MV-4-11 (cell line): ENCODE data around the gene PSMD8.
"Not testable (repeated sequence)": the region's sequence is repeated elsewhere in the genome, so short reads cannot be mapped to it uniquely, and the experiment has no call there.

Experiments
- DNase-seq: peaks from one replicate; lab custom pipeline; 2025; lab: John Stamatoyannopoulos, UW

Gene PSMD8

GRCh38 chr19:38411041-38411712 lies 36.8 kb downstream of the PSMD8 start:
- DNase-seq: no peak

DNA sequence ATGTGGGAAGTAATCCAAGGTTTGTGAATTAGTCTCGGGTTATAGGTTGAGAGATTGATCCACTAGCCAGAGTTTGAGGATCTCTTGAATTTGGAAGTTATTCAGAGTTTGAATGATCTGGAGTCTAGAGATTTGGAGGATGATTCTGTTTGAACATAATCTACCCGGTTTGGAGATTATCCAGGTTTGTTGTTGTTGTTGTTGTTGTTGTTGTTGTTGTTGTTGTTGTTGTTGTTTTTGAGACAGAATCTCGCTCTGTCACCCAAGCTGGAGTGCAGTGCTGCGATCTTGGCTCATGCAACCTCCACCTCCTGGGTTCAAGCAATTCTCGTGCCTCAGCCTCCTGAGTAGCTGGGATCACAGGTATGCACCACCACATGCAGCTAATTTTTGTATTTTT lies 37.5 kb downstream of the PSMD8 start:
- not testable (repeated sequence) for DNase-seq

DNA sequence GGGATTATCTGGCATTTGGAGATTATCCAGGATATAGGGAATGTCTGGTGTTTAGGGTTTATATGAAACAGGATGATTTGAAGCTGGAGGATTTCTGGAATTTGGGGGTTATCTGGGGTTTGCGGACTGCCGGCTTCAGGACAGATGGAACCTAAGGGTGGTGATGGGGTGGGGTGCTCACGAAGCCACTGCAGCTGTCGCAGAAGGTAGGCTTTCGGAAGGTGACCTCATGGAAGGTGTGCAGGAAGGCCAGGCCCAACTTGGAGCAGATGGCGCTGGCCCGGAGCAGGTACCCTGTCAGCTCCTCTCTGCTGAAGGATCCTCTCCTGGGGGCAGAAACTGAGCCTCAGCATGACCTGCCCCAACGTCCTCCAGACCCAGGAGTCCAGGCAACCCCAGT lies 38.1 kb downstream of the PSMD8 start:
- no peak for DNase-seq

DNA sequence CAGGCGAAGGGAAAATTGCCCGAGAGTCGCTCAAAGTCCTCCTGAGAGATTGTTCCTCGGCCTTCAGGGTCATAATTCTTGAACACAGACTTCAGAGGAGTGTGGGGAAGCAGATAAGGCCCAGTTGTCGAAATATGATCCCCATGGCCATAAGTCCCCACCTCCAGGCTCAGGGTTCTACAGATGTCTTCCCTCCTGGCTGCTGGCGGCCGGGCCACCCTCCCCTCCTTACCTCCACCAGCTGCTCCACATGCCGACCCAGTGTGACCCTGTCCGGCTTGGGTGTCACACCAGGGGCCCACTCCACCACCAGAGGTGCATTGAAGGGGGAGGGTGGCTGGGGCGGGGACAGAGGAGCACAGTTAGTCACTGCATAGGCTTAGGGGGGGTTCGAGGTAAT lies 38.6 kb downstream of the PSMD8 start:
- no peak for DNase-seq

GRCh38 chr19:38413416-38413815 lies 39.0 kb downstream of the PSMD8 start:
- DNase-seq: no peak

- no peak for DNase-seq
Observed at GRCh38 chr19:38417146-38417543, 42.8 kb downstream of the PSMD8 start.

DNA sequence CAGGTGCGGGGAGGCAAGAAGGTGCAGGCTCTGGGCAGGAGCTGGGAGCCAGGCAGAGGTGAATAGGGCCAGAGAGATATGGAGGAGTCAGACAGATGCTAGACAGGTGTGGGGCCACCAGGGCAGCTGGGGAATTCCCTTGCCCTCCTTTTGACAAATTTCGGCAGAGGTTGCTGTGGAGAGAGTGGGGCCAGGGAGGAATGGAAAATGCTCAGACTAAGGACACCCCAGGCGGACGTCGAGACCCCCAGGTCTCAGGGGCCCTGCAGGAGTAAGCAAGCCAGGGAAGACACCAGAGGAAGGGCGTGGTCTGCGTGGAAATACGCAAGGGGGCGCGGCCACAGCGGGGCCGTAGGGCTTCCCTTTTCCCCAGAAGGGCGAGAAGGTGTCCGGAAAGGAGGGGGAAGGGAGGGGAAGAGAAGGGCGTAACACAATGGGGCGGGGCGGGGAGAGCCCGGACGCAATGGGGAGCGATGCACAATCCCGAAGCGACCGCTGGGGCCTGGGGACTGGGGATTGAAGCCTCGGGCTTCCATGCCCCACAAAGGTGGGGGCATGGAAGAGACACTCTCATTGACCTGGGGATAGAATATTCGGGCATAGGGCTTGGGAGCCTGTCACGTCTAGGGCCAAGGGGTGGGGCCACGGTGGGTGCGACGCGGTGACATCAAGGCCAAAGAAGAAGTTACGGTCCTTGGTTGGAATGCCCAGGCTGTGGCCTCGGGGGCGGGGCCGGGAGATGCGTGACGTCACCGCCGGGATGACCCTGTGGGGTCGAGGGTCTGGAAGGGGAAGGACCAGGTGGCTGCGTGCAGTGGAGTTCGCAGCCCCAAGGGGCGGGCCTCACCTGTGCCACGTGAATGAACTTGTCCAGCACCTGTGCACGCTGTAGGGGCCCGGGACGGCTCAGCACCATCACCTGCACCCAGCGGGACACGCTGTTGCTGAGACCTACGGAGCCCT lies 43.5 kb downstream of the PSMD8 start:
- DNase-seq: peak; percentile 87

- no peak for DNase-seq
Observed at GRCh38 chr19:38420935-38421334, 46.6 kb downstream of the PSMD8 start.

DNA sequence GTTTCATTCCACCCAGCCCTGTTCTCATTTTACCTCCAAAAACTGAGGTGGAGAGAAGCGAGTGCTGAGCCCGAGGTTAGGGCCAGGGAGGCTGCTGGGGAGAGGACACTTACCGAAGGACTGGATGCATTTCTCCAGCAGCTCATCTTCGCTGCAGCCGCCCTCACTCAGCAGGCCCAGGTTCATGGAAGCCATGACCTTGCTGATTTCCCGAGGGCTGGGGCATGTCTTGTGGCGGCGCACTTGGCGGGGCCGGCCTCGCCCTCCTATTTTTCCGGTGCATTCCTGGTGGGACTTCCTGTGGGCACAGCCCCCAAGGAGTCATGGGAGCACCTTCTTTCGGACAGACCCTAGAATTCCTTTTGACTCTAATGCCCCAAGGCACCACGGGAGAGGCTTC lies 47.5 kb downstream of the PSMD8 start:
- DNase-seq: no peak

DNA sequence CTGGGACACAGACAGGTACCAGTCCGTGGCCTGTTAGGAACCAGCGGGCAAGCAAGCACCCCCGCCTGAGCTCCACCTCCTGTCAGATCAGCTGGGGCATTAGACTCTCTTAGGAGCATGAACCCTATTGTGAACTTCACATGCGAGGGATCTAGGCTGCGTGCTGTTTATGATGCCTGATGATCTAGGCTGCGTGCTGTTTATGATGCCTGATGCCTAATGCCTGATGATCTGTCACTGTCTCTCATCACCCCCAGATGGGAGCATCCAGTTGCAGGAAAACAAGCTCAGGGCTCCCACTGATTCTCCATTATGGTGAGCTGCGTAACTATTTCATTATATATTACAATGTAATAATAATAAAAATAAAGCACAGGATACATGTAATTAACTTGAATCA lies 48.1 kb downstream of the PSMD8 start:
- no peak for DNase-seq

DNA sequence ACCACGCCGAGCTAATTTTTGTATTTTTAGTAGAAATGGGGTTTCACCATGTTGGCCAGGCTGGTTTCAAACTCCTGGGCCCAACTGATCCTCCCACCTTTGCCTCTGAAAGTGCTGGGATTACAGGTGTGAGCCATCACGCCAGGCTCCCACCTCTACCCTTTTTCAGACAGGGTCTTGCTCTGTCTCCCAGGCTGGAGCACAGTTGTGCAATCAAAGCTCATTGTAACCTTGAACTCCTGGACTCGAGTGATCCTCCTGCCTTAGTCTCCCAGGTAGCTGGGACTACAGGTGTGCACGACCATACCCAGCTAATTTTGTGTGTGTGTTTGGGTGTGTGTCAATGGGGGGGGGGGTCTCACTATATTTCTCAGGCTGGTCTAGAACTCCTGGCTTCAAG lies 49.9 kb downstream of the PSMD8 start:
- DNase-seq: no peak

DNA sequence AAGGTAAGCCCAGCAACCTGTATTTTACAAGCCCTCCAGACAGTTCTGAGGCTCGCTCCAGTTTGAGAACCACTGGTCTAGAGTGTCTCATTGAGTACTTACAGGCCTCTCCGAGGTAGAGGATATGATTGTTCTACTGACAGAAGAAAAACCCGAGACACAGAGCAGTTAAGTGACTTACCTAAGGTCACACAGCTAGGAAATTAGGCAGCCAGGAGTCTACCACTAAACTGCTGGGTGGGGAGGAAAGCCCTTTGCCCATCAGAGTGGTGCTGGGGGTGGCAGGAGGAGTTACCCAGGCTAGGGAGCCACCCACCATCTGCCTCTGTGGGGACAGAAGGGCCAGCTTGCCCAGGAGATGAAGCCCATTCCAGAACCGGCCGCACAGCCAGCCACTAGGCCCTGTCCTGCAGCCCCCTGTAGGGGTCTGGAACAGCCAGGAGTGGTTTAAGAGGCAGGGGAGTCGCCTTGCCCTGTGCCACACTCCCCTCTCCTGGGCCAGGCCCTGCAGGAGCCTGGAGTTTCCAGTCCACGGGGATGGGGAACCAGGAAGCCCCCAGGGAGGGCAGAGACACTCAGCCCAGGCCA lies 50.9 kb downstream of the PSMD8 start:
- DNase-seq: no peak

GRCh38 chr19:38425810-38426466 lies 51.6 kb downstream of the PSMD8 start, which contains the start of gene RASGRP4:
Gene RASGRP4, minus strand, starts transcription at chr19:38426219. Its CDS starts 128 bp downstream, at chr19:38426091.
- peak; percentile 83 for DNase-seq

GRCh38 chr19:38427035-38427677 lies 52.8 kb downstream of the PSMD8 start:
- DNase-seq: not testable (repeated sequence)

DNA sequence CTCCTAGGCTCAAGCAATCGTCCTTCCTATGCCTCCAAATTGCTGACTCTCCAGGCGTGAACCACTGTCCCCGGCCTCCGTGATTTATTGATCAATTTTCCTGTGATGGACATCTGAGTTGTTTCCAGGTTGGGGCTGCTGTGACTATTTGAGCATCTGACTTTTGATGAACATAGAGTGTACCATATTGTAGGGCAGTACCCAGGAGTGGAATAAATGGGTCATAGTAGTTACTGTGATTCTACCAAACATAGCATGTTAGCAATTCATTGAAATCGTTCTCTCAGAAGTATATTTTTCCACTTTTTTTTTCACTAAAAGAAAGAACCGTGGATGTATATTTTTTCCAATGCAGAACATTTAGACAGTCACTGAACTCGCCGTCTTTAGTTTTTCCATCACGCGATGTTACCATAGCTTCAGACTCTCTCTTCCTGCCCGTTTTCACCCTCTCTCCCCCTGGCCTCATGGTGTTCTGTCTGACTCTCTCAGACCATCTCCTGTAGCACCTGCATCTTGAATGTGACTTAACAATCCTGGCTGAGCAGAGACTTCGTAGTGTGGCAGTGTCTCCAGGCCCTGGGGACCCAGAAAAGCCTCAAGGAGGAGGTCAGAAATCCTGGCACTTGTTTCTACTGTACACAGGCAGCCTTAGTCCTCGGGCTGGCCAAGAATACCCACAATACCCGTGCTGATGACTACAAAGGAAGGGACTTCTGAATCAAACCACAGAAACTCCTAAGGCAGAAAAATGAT lies 54.9 kb downstream of the PSMD8 start:
- no peak for DNase-seq

GRCh38 chr19:38429811-38430156 lies 55.4 kb downstream of the PSMD8 start:
- DNase-seq: no peak

GRCh38 chr19:38430931-38431330 lies 56.6 kb downstream of the PSMD8 start:
- no peak for DNase-seq

DNA sequence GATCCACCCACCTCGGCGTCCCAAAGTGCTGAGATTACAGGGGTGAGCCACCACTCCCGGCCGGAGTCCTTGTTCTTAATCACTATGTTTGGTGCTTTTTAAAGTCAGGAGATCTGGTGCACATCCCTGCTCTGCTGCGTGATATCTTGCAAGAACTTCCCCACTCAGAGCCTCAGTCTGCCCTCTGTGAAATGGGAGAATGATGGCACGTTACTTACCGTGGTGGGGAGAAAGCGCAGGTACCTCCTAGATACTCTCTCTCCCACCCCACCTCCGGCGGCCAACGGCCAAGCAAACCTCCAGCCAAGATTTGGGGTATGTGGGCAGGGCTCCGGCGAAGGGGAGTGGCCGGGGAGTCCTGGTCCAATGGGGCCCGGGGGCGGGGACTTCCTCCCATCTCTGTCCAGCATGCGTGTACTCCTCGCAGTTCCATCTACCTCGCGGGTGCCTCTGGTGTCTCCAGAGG lies 58.9 kb downstream of the PSMD8 start, which contains the start of gene RYR1:
Gene RYR1, plus strand, starts transcription at position 424 of the 466 bp plus-strand sequence. CDS start 139 bp downstream, outside the sequence.
- DNase-seq: peak; percentile 17
